Panc1 (cell line): ENCODE measurements around the gene CEACAM21.

Experiments
- SIN3A ChIP-seq: IDR thresholded peaks from 2 replicates; pipeline ENCODE4 v1.6.1; 2012; ENCODE audit warnings: low read depth, mild to moderate bottlenecking, low read length, moderate library complexity, borderline replicate concordance; ENCODE audit not compliant: insufficient read depth
- TCF7L2 ChIP-seq: IDR thresholded peaks from 2 replicates; pipeline ENCODE4 v1.6.1; 2011; ENCODE audit warnings: mild to moderate bottlenecking, low read depth, low read length, inconsistent platforms
- TF ChIP-seq, protein P1 (sequence below): fragments of 450-650 bp; IDR thresholded peaks from 2 replicates; pipeline ENCODE4 v1.5.1; 2017; ENCODE audit warnings: mild to moderate bottlenecking
- TF ChIP-seq, protein P2 (sequence below), 2 experiments: IDR thresholded peaks; 2 replicates each; pipeline ENCODE4 v1.6.1; 2011 to 2012; ENCODE audit warnings: low read depth in 2 of 2, control low read depth in 1 of 2, low read length in 1 of 2, mild to moderate bottlenecking in 1 of 2, moderate library complexity in 1 of 2; ENCODE audit not compliant: insufficient read depth in 1 of 2

DNA sequence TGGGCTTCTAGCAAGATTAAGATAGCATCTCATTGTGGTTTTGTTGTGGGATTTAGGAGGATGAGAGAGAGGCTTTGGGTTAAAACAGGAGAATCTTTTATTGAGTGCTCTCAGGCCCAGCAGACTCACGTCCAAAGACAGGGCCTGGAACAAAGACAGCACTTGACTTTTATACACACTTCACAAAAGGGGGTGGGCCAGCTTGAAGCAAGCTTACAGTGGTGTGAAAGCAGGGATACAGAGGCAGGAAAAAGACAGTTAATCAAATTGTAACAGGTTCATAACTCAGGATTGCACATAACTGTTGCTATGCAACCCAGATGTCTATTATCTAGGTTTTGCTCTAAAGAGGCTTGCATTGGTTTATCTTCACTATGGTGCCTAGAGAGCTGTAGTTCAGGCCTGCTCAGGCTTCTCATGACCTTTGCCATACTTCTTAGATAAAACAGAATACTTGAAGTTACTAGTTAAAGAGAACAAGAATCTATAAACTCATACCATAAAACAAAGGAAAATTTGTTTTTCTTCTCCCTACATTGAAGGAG is 42.2 kb upstream of the CEACAM21 start:
- TF ChIP-seq TCF7L2 (no peak), SIN3A (no peak)
- TF ChIP-seq, protein P1, sequence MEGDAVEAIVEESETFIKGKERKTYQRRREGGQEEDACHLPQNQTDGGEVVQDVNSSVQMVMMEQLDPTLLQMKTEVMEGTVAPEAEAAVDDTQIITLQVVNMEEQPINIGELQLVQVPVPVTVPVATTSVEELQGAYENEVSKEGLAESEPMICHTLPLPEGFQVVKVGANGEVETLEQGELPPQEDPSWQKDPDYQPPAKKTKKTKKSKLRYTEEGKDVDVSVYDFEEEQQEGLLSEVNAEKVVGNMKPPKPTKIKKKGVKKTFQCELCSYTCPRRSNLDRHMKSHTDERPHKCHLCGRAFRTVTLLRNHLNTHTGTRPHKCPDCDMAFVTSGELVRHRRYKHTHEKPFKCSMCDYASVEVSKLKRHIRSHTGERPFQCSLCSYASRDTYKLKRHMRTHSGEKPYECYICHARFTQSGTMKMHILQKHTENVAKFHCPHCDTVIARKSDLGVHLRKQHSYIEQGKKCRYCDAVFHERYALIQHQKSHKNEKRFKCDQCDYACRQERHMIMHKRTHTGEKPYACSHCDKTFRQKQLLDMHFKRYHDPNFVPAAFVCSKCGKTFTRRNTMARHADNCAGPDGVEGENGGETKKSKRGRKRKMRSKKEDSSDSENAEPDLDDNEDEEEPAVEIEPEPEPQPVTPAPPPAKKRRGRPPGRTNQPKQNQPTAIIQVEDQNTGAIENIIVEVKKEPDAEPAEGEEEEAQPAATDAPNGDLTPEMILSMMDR: no peak
- TF ChIP-seq, protein P2, sequence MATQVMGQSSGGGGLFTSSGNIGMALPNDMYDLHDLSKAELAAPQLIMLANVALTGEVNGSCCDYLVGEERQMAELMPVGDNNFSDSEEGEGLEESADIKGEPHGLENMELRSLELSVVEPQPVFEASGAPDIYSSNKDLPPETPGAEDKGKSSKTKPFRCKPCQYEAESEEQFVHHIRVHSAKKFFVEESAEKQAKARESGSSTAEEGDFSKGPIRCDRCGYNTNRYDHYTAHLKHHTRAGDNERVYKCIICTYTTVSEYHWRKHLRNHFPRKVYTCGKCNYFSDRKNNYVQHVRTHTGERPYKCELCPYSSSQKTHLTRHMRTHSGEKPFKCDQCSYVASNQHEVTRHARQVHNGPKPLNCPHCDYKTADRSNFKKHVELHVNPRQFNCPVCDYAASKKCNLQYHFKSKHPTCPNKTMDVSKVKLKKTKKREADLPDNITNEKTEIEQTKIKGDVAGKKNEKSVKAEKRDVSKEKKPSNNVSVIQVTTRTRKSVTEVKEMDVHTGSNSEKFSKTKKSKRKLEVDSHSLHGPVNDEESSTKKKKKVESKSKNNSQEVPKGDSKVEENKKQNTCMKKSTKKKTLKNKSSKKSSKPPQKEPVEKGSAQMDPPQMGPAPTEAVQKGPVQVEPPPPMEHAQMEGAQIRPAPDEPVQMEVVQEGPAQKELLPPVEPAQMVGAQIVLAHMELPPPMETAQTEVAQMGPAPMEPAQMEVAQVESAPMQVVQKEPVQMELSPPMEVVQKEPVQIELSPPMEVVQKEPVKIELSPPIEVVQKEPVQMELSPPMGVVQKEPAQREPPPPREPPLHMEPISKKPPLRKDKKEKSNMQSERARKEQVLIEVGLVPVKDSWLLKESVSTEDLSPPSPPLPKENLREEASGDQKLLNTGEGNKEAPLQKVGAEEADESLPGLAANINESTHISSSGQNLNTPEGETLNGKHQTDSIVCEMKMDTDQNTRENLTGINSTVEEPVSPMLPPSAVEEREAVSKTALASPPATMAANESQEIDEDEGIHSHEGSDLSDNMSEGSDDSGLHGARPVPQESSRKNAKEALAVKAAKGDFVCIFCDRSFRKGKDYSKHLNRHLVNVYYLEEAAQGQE (IDR thresholded peaks at IDR 0.05; ENCODE audit: insufficient read depth in 1 of 2, low read depth in 2 of 2, low read length in 1 of 2): no peak
